GM10266 (cell line): ENCODE measurements around the gene SHB.

Experiments
- DNase-seq: peaks from one replicate; pipeline ENCODE4 v3.0.0; 2012; ENCODE audit errors: extremely low spot score
- TF ChIP-seq, protein P1 (sequence below): IDR thresholded peaks from 2 replicates; pipeline ENCODE4 v1.5.1; 2012; ENCODE audit warnings: mild to moderate bottlenecking, low read depth; ENCODE audit not compliant: control insufficient read depth, insufficient read depth; ENCODE audit errors: missing control alignments

SHB gene

DNA sequence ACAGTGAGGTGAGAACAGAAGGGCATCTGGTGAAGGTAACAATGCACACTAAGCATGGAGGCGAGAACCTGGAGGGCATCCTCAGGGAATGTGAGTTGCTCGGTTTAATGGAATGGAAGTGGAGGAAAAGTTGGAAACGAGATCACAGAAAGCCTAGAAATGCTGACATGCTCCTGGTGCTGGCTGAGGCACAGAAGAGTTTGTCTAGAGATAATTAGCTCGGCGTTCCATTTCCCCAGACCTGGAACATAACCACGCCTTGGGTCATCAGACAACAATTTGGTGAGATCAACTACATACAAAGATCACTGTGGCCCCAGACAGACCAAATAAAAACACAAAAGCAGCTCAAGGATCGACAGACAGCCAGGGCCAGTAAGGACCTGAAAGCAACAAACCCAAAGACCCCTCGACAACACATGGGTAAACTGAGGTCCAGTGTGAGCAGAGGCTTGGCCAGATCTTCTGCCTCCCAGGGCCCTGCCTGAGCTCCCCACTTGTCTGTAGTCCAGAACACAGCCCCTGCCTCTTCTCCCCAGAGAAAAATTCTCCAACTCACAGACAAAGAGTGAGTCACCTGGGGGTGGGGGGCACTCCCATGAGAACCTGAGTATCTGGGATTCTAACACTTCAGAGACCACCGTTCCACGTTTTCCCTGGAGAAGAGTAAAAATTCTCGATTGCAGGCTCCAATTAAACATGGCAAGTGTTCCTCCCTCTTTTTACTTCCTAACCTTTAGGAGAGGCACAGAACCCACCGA, 52.5 kb downstream of the SHB start:
- DNase-seq, result no peak

DNA sequence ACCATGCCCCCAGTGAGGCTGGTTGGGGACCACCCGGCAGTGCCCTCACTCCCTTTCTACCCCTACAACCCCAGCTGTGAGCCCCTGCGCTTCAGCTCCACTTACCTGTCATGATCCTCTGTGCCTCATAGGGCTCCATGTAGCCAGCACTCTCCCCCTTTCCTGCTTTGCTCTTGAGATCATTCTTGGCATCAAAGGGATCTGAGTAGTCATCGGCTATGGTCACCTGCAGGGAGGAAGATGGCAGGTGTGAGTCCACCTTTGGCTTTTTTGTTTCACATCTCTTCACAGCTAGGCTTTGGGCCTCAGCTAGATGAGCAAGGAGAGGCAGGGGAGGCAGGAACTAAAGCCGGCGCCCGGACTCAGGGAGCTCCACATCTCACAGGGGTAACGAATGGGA, 53.1 kb downstream of the SHB start:
- TF ChIP-seq, protein P1, sequence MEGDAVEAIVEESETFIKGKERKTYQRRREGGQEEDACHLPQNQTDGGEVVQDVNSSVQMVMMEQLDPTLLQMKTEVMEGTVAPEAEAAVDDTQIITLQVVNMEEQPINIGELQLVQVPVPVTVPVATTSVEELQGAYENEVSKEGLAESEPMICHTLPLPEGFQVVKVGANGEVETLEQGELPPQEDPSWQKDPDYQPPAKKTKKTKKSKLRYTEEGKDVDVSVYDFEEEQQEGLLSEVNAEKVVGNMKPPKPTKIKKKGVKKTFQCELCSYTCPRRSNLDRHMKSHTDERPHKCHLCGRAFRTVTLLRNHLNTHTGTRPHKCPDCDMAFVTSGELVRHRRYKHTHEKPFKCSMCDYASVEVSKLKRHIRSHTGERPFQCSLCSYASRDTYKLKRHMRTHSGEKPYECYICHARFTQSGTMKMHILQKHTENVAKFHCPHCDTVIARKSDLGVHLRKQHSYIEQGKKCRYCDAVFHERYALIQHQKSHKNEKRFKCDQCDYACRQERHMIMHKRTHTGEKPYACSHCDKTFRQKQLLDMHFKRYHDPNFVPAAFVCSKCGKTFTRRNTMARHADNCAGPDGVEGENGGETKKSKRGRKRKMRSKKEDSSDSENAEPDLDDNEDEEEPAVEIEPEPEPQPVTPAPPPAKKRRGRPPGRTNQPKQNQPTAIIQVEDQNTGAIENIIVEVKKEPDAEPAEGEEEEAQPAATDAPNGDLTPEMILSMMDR, result no peak
- no peak for DNase-seq

More for the DNA sequence above, 52.5 kb downstream of the SHB start:
- TF ChIP-seq, protein P1, result no peak

DNA sequence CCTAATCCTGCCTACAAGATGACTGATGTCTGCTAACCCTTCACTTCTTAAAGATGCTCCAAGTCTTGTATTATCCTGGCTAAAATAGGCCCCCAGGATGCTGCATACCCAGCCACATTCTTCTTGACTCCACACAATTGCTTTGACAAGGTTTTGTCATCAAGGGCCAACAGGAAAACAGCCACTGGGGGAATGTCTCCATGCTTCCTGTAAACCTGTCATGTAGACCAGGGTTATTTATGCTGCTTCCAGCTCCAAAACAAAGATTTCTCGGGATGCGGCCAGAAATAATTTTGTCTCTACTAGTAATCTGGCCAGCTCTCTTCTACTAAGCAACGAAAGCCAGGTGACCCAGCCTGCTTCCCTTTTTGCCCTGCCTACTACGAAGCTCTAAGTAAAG, 53.8 kb downstream of the SHB start:
- TF ChIP-seq, protein P1, result no peak
- no peak for DNase-seq

DNA sequence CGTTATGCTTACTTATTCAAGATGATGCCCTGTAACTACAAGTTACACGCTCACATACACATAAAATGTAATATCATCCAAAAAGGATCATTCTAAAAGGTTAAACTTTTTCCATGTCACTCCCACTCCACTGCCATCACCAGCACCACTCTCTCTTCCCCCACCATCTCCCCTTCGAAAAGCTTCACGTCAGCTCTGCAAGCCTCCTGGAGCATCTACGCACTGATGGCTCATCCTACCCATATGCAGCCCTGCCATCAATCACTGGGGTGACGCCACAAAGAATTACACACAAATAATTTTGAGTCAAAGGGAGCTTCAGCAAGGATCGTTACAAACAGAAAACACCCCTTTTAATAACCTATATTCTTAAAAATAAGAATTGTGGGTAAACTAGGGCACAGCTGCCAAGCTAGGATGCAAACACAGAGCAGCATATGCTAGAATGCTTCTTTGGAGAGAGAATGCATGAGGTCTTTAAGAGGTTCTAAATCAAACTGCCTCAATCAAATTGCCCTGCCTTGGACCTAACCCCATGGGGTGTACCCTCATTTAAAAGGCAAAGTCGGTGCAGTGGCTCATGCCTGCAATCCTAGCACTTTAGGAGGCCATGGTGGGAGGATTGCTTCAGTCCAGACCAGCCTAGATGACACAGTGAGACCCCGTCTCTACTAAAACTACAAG, 56.1 kb downstream of the SHB start:
- TF ChIP-seq, protein P1, result no peak
- DNase-seq, result no peak

DNA sequence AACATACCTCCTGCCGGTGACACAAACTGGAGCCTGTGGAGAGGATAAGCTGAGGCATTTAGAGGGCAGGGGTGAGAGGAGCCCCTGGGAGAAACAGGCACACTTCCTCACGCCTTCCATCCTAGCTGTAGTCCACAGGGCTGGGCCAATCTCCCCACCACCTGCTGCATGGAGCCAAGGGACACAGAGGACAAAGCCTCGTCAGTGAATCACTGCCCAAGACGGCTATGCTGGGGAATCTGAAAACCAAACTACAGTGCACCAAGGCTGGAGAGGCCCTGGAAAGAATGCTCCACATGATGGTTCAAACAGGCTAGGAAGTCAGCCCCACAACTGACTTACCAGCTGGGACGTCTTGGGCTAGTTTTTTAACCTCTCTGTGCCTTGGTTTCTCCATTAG, 57.0 kb downstream of the SHB start:
- TF ChIP-seq, protein P1, result no peak
- DNase-seq, result no peak

DNA sequence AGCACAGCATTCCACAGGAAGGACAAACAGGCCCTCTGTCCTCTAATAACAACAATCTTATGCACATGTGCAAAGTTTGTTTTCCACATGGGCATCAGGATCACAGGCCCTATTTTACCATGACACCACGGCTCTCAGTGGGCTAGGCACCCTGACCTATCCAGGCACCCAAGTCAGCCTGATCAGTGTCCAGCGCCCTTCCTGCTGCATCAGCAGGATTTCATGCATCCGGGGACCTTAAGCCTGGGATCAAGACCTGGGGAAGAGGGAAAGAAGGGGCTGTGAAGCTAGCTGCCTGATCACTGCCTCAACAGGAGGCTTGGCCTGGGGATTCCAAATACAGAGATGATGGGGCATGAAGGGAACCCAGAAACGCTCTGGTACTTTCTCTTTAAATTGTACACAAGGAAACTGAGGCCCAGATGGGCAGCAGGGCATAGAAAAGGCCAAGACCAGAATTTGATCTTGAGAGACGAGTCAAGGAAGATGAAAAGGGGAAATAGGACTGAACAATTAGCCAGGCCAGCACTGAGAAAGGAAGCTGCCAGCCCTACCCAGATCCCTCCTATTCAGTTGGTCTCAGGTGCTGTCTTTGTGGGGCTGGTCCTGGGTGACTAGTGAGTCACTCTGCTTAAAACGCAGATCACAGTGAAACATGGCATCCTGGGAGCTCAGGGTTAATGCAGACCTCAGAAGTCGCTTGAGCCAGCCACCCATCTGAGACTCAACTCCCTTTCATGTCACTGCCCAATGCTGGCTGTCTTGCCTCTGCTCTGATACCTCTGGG, 57.9 kb downstream of the SHB start:
- no peak for DNase-seq
- TF ChIP-seq, protein P1, result no peak
